ENCODE measurements around the gene NBEAL2. TPM values are rescaled to one million over a fixed set of nuclear protein-coding genes. Genes with fewer than 3 reads are reported as not detected.
A peak's percentile ranks its signal among the peaks of the same experiment; 100 is the strongest.

Gene NBEAL2
- polyA plus RNA-seq, 3 donors, result 10.4 to 622 (median 17.3) TPM

- H3K27ac ChIP-seq (ENCODE audit: low read depth in 1 of 2, low read length in 2 of 2), result no peak overlapping the region
- H3K9me3 ChIP-seq (replicated peaks in 1 of 2; ENCODE audit: control insufficient read depth in 1 of 2, insufficient read depth in 1 of 2, low read length in 2 of 2), result no peaks in the 10 kb centered on the region
- H3K36me3 Mint-ChIP-seq, result peaks cover 79 to 99% of the 10 kb centered on the region in 2 donors
- peaks cover 0 to 12% of the 10 kb centered on the region in 2 donors for H3K4me1 ChIP-seq (ENCODE audit: control insufficient read depth in 1 of 2, insufficient read depth in 2 of 2, low read length in 2 of 2)
- H3K27me3 ChIP-seq (ENCODE audit: control insufficient read depth in 2 of 2, insufficient read depth in 2 of 2, low read length in 2 of 2), result no peaks in the 10 kb centered on the region
- peak; percentile 55 for TF ChIP-seq CTCF (IDR thresholded peaks at IDR 0.05)
- peaks cover 0 to 2% (median 0%) of the 10 kb centered on the region in 7 donors for H3K9me3 Mint-ChIP-seq
- H4K20me1 ChIP-seq (ENCODE audit: insufficient read depth, low read length), result peaks cover 100% of the 10 kb centered on the region
- no peak overlapping the region for H3K4me2 ChIP-seq (replicated peaks; ENCODE audit: extremely low read depth, low read length, poor library complexity, severe bottlenecking)
- no peak overlapping the region for H2AFZ ChIP-seq (ENCODE audit: insufficient read depth, low read depth, low read length, poor library complexity, severe bottlenecking)
- H3K9ac ChIP-seq (ENCODE audit: insufficient read depth, low read length, poor library complexity, severe bottlenecking), result no peak overlapping the region
- H3K4me1 Mint-ChIP-seq, result peaks cover 15% of the 10 kb centered on the region
- H3K27ac Mint-ChIP-seq, result peak overlapping the region in 5 of 7 donors; percentile 54 to 87 (median 64)
- H3K27me3 Mint-ChIP-seq (ENCODE audit: low read depth in 3 of 3), result no peaks in the 10 kb centered on the region
- intact Hi-C loops (cut with micrococcal nuclease), result loop anchor here (5.0 kb wide), 2 partner anchors 77 to 292 kb away; no protein-coding TSS in a partner anchor
- WGBS (ENCODE audit: insufficient coverage), result 89% methylated on average over 18 of the region's 22 CpGs
- DNase-seq, result no peak
- peaks cover 100% of the 10 kb centered on the region in 2 donors for H3K36me3 ChIP-seq (replicated peaks in 1 of 2; ENCODE audit: control insufficient read depth in 1 of 2, insufficient read depth in 2 of 2, low read length in 2 of 2)
- peaks cover 27% of the 10 kb centered on the region for H3K79me2 ChIP-seq (ENCODE audit: insufficient read depth, low read length)
- no peak overlapping the region for H3K4me3 Mint-ChIP-seq
- no peak overlapping the region for H3K4me3 ChIP-seq (replicated peaks in 1 of 3; ENCODE audit: low read depth in 2 of 3, low read length in 3 of 3)
Measured at GRCh38 chr3:46998852-46999515, 19.5 kb downstream of the NBEAL2 start.

DNA sequence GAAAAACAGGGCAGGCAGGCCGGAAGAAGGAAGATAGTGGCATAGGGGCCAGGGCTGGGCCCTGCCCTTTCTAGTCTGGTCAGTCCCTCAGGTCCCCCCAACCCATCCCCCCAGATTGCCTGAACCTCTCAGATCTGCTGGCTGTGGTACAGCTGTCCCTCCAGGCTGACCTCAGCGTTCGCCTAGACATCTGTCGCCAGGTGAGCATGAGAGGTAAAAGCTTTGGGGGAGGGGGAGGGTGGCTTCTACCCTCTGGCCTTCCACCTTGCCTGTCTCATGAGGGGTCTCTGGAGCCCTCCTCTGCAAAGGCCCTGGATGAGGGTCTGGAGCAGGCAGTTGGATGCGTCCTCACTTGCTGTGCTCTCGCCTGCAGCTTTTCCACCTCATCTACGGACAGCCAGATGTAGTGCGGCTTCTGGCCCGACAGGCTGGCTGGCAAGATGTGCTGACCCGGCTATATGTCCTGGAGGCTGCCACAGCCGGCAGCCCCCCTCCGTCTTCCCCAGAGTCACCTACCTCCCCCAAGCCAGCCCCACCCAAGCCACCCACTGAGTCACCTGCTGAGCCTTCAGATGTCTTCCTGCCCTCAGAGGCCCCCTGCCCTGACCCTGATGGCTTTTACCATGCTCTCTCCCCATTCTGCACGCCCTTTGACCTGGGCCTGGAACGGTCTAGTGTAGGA lies 20.2 kb downstream of the NBEAL2 start:
- no peak overlapping the region for H3K4me2 ChIP-seq (replicated peaks; ENCODE audit: extremely low read depth, low read length, poor library complexity, severe bottlenecking)
- intact Hi-C loops (cut with micrococcal nuclease), result loop anchor here (5.0 kb wide), 2 partner anchors 77 to 292 kb away; no protein-coding TSS in a partner anchor
- WGBS (ENCODE audit: insufficient coverage), result 98% methylated on average over 10 of the region's 14 CpGs

More for the DNA sequence above, 20.2 kb downstream of the NBEAL2 start:
- Mint-ChIP-seq H3K4me3 (no peak overlapping the region), H3K9me3 (peaks cover 0 to 2% (median 0%) of the 10 kb centered on the region in 7 donors), H3K36me3 (peaks cover 79 to 99% of the 10 kb centered on the region in 2 donors), H3K27me3 (ENCODE audit: low read depth in 3 of 3) (no peaks in the 10 kb centered on the region), H3K4me1 (peaks cover 15% of the 10 kb centered on the region), H3K27ac (peak overlapping the region in 2 of 7 donors; percentile 45 to 50)
- TF ChIP-seq CTCF (IDR thresholded peaks at IDR 0.05), result no peak
- peaks cover 20% of the 10 kb centered on the region for H3K79me2 ChIP-seq (ENCODE audit: insufficient read depth, low read length)
- no peak overlapping the region for H3K9ac ChIP-seq (ENCODE audit: insufficient read depth, low read length, poor library complexity, severe bottlenecking)
- H3K9me3 ChIP-seq (replicated peaks in 1 of 2; ENCODE audit: control insufficient read depth in 1 of 2, insufficient read depth in 1 of 2, low read length in 2 of 2), result no peaks in the 10 kb centered on the region
- no peak overlapping the region for H3K27ac ChIP-seq (ENCODE audit: low read depth in 1 of 2, low read length in 2 of 2)
- no peak for DNase-seq
- H4K20me1 ChIP-seq (ENCODE audit: insufficient read depth, low read length), result peaks cover 100% of the 10 kb centered on the region
- H3K4me1 ChIP-seq (ENCODE audit: control insufficient read depth in 1 of 2, insufficient read depth in 2 of 2, low read length in 2 of 2), result peaks cover 0 to 12% of the 10 kb centered on the region in 2 donors
- H3K36me3 ChIP-seq (replicated peaks in 1 of 2; ENCODE audit: control insufficient read depth in 1 of 2, insufficient read depth in 2 of 2, low read length in 2 of 2), result peaks cover 100% of the 10 kb centered on the region in 2 donors
- H2AFZ ChIP-seq (ENCODE audit: insufficient read depth, low read depth, low read length, poor library complexity, severe bottlenecking), result no peak overlapping the region
- H3K27me3 ChIP-seq (ENCODE audit: control insufficient read depth in 2 of 2, insufficient read depth in 2 of 2, low read length in 2 of 2), result no peaks in the 10 kb centered on the region
- H3K4me3 ChIP-seq (replicated peaks in 1 of 3; ENCODE audit: low read depth in 2 of 3, low read length in 3 of 3), result no peak overlapping the region

Measured in CD14-positive monocyte (primary cell).